ENCODE data around the gene PLCB1.

Gene PLCB1

DNA sequence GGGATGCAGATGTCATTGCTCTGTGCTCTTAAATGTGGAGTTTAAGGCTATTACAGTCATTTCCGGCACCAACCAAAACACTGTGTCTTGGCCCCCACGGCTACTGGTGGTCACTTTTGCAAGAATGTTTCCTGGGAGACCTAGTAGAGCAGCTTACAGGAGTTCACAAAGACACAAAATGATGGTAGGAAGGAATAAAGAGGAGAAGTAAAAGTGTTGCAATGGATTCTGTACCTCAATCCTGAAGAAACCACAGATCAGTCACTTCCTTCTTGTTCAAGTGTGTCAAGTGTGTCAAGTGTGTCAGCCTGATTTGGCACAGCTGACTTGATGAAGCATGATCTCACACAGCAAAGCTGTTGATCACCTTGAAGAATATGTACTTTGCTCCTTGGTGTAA, 344.0 kb downstream of the PLCB1 start:
- Histone ChIP-seq H3K27me3 (ENCODE audit: insufficient read depth, low read length) (no peaks in the 10 kb centered on the region), H3K27ac (ENCODE audit: low read depth, low read length) (no peak overlapping the region), H3K4ac (ENCODE audit: low read depth, low read length) (no peak overlapping the region), H2BK5ac (ENCODE audit: low read depth, low read length, poor library complexity) (no peak overlapping the region), H3K9me3 (ENCODE audit: insufficient read depth, low read depth, low read length) (no peaks in the 10 kb centered on the region), H3K4me3 (ENCODE audit: low read depth, low read length) (no peak overlapping the region), H3K4me2 (ENCODE audit: low read length) (no peak overlapping the region), H4K91ac (ENCODE audit: low read depth, low read length) (no peak overlapping the region), H3K18ac (ENCODE audit: low read length) (no peak overlapping the region), H2AFZ (ENCODE audit: insufficient read depth, low read length, poor library complexity) (no peak overlapping the region), H3K79me2 (ENCODE audit: control insufficient read depth, insufficient read depth, low read length, poor library complexity) (no peaks in the 10 kb centered on the region), H3K9ac (ENCODE audit: low read length) (no peak overlapping the region), H4K12ac (ENCODE audit: low read depth, low read length) (no peak overlapping the region), H2BK120ac (ENCODE audit: insufficient read depth, low read length, poor library complexity) (no peak overlapping the region), H3K36me3 (ENCODE audit: control insufficient read depth in 1 of 2, insufficient read depth in 2 of 2, low read length in 2 of 2) (no peaks in the 10 kb centered on the region), H3K79me1 (ENCODE audit: low read length) (no peaks in the 10 kb centered on the region), H2BK12ac (ENCODE audit: low read length) (no peak overlapping the region), H3K23ac (ENCODE audit: low read length) (no peak overlapping the region), H2AK5ac (ENCODE audit: low read length) (no peak overlapping the region), H3K4me1 (ENCODE audit: control insufficient read depth in 1 of 2, insufficient read depth in 2 of 2, low read length in 2 of 2) (no peaks in the 10 kb centered on the region), H3K14ac (ENCODE audit: low read length) (no peak overlapping the region), H4K8ac (ENCODE audit: low read depth, low read length) (no peak overlapping the region)
- DNase-seq = no peak
- whole genome bisulfite sequencing (ENCODE audit: extremely low coverage, insufficient coverage, insufficient read length) = no CpG with 5 or more reads among the region's 2 CpGs

DNA sequence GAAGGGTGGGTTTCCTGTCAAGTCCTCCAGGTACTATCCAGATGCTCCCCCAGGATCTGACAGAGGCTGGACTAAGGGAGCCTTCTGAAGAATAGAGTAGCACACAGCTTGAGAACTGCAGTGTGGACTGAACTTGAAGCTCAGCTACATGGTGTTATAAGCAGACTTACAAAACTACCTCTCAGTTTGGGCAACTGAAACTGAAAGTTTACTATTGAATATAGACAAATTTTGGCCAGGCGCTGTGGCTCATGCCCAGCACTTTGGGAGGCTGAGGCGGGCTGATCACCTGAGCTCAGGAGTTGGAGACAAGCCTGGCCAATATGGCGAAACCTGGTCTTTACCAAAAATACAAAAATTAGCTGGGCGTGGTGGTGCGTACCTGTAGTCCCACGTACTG, 348.5 kb downstream of the PLCB1 start:
- Histone ChIP-seq H3K4me3 (ENCODE audit: low read depth, low read length) (no peak overlapping the region), H3K79me2 (ENCODE audit: control insufficient read depth, insufficient read depth, low read length, poor library complexity) (no peaks in the 10 kb centered on the region), H2BK12ac (ENCODE audit: low read length) (no peak overlapping the region), H3K18ac (ENCODE audit: low read length) (no peak overlapping the region), H4K8ac (ENCODE audit: low read depth, low read length) (no peak overlapping the region), H3K27me3 (ENCODE audit: insufficient read depth, low read length) (no peaks in the 10 kb centered on the region), H2AFZ (ENCODE audit: insufficient read depth, low read length, poor library complexity) (no peak overlapping the region), H3K9me3 (ENCODE audit: insufficient read depth, low read depth, low read length) (no peaks in the 10 kb centered on the region), H3K14ac (ENCODE audit: low read length) (no peak overlapping the region), H2BK120ac (ENCODE audit: insufficient read depth, low read length, poor library complexity) (no peak overlapping the region), H2AK5ac (ENCODE audit: low read length) (no peak overlapping the region), H3K9ac (ENCODE audit: low read length) (no peak overlapping the region), H2BK5ac (ENCODE audit: low read depth, low read length, poor library complexity) (no peak overlapping the region), H3K27ac (ENCODE audit: low read depth, low read length) (no peak overlapping the region), H3K4me1 (ENCODE audit: control insufficient read depth in 1 of 2, insufficient read depth in 2 of 2, low read length in 2 of 2) (no peaks in the 10 kb centered on the region), H3K23ac (ENCODE audit: low read length) (no peak overlapping the region), H3K4me2 (ENCODE audit: low read length) (no peak overlapping the region), H4K91ac (ENCODE audit: low read depth, low read length) (no peak overlapping the region), H3K79me1 (ENCODE audit: low read length) (no peaks in the 10 kb centered on the region), H4K12ac (ENCODE audit: low read depth, low read length) (no peak overlapping the region), H3K4ac (ENCODE audit: low read depth, low read length) (no peak overlapping the region), H3K36me3 (ENCODE audit: control insufficient read depth in 1 of 2, insufficient read depth in 2 of 2, low read length in 2 of 2) (no peaks in the 10 kb centered on the region)
- no peak for DNase-seq
- WGBS (ENCODE audit: extremely low coverage, insufficient coverage, insufficient read length) = no CpG with 5 or more reads among the region's 6 CpGs

DNA sequence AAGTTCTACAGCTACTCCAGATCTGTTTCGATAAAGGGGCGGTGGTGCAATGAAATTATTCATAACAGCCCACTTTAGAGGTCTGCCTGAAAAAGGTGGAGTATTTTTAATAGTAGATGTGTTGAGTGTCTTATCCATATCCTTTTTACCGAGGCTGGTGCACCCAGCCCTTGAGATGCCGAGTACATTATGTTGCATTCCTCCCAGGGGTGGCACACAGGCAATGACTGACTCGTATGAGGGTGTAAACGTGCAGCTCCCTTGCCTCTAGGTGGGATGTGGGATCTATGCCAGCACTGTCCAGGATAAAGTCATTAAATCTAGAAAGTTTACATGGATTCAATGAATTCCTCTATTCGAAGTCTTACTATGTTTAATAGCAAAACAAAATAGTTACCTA, 355.6 kb downstream of the PLCB1 start:
- no peak overlapping the region for H3K23ac ChIP-seq (ENCODE audit: low read length)
- H2BK5ac ChIP-seq (ENCODE audit: low read depth, low read length, poor library complexity) = no peak overlapping the region
- no peak overlapping the region for H4K12ac ChIP-seq (ENCODE audit: low read depth, low read length)
- no peaks in the 10 kb centered on the region for H3K27me3 ChIP-seq (ENCODE audit: insufficient read depth, low read length)
- H3K14ac ChIP-seq (ENCODE audit: low read length) = no peak overlapping the region
- H3K18ac ChIP-seq (ENCODE audit: low read length) = no peak overlapping the region
- H3K9ac ChIP-seq (ENCODE audit: low read length) = no peak overlapping the region
- no CpG with 5 or more reads among the region's 7 CpGs for WGBS (ENCODE audit: extremely low coverage, insufficient coverage, insufficient read length)
- no peak overlapping the region for H3K27ac ChIP-seq (ENCODE audit: low read depth, low read length)
- no peaks in the 10 kb centered on the region for H3K36me3 ChIP-seq (ENCODE audit: control insufficient read depth in 1 of 2, insufficient read depth in 2 of 2, low read length in 2 of 2)
- H2BK12ac ChIP-seq (ENCODE audit: low read length) = no peak overlapping the region
- no peaks in the 10 kb centered on the region for H3K79me1 ChIP-seq (ENCODE audit: low read length)
- H3K4me1 ChIP-seq (ENCODE audit: control insufficient read depth in 1 of 2, insufficient read depth in 2 of 2, low read length in 2 of 2) = no peaks in the 10 kb centered on the region
- no peak overlapping the region for H2BK120ac ChIP-seq (ENCODE audit: insufficient read depth, low read length, poor library complexity)
- no peak overlapping the region for H4K91ac ChIP-seq (ENCODE audit: low read depth, low read length)
- no peaks in the 10 kb centered on the region for H3K9me3 ChIP-seq (ENCODE audit: insufficient read depth, low read depth, low read length)
- no peak overlapping the region for H3K4ac ChIP-seq (ENCODE audit: low read depth, low read length)
- DNase-seq = no peak
- H3K4me2 ChIP-seq (ENCODE audit: low read length) = no peak overlapping the region
- H2AK5ac ChIP-seq (ENCODE audit: low read length) = no peak overlapping the region
- no peak overlapping the region for H3K4me3 ChIP-seq (ENCODE audit: low read depth, low read length)
- no peaks in the 10 kb centered on the region for H3K79me2 ChIP-seq (ENCODE audit: control insufficient read depth, insufficient read depth, low read length, poor library complexity)
- no peak overlapping the region for H2AFZ ChIP-seq (ENCODE audit: insufficient read depth, low read length, poor library complexity)
- no peak overlapping the region for H4K8ac ChIP-seq (ENCODE audit: low read depth, low read length)

DNA sequence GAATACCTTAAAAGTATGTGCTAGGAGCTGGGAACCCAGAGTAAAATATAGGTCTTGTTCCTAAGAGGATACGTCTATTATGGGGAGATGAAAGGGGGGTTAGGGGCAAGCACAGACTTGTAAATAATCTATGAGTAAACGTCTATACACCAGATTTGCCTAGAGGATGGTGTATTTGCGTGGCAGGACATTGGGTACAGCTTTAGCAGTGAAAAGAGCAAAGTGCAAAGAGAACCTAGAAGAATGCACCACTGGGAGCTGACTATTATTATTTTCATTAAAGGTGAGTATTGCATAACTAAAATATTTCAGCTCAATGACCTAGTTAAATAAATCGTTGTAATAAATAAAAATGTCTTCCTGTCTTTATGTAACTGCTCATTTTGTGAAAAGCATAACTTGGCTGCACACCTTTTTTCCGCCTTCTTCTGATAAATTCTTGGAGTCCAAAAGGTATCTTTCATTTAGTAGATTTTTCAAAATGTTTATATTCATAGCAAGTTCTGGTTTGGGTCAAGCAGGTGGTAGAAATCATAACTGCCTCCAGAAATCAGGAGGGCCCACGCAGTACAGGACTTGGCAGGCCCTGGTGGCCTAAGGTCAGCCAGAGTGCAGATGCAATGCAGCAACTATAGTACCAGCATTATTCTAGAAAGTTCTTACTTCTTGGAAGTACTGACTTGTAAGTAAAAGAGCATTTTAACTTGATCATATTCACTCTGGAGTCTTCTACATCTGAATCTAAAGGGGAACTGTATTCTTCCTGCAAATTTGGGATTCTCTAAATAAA, 357.2 kb downstream of the PLCB1 start:
- Histone ChIP-seq H3K14ac (ENCODE audit: low read length) (no peak overlapping the region), H2AFZ (ENCODE audit: insufficient read depth, low read length, poor library complexity) (no peak overlapping the region), H4K8ac (ENCODE audit: low read depth, low read length) (no peak overlapping the region), H2BK12ac (ENCODE audit: low read length) (no peak overlapping the region), H3K4me3 (ENCODE audit: low read depth, low read length) (no peak overlapping the region), H3K27me3 (ENCODE audit: insufficient read depth, low read length) (no peaks in the 10 kb centered on the region), H3K9ac (ENCODE audit: low read length) (no peak overlapping the region), H3K36me3 (ENCODE audit: control insufficient read depth in 1 of 2, insufficient read depth in 2 of 2, low read length in 2 of 2) (no peaks in the 10 kb centered on the region), H2BK120ac (ENCODE audit: insufficient read depth, low read length, poor library complexity) (no peak overlapping the region), H2AK5ac (ENCODE audit: low read length) (no peak overlapping the region), H3K79me1 (ENCODE audit: low read length) (no peaks in the 10 kb centered on the region), H3K4ac (ENCODE audit: low read depth, low read length) (no peak overlapping the region), H3K79me2 (ENCODE audit: control insufficient read depth, insufficient read depth, low read length, poor library complexity) (no peaks in the 10 kb centered on the region), H3K4me1 (ENCODE audit: control insufficient read depth in 1 of 2, insufficient read depth in 2 of 2, low read length in 2 of 2) (no peaks in the 10 kb centered on the region), H3K4me2 (ENCODE audit: low read length) (no peak overlapping the region), H3K9me3 (ENCODE audit: insufficient read depth, low read depth, low read length) (no peaks in the 10 kb centered on the region), H4K91ac (ENCODE audit: low read depth, low read length) (no peak overlapping the region), H3K18ac (ENCODE audit: low read length) (no peak overlapping the region), H2BK5ac (ENCODE audit: low read depth, low read length, poor library complexity) (no peak overlapping the region), H4K12ac (ENCODE audit: low read depth, low read length) (no peak overlapping the region), H3K27ac (ENCODE audit: low read depth, low read length) (no peak overlapping the region), H3K23ac (ENCODE audit: low read length) (no peak overlapping the region)
- WGBS (ENCODE audit: extremely low coverage, insufficient coverage, insufficient read length) = no CpG with 5 or more reads among the region's 6 CpGs
- DNase-seq = no peak

All from trophoblast cell (in vitro differentiated cells and primary cell).